Suprapubic skin (tissue), 4 donors: ENCODE measurements around the gene MCOLN2.

Experiments
- POLR2A ChIP-seq, 2 donors: fragments of 450-650 bp; IDR thresholded peaks; one replicate each; pipeline ENCODE4 v1.6.1; 2017; ENCODE audit warnings: antibody characterized with exemption in 2 of 2, mild to moderate bottlenecking in 2 of 2, moderate library complexity in 2 of 2
- POLR2AphosphoS5 ChIP-seq, 3 donors: sonication (generic); formaldehyde crosslinking; IDR thresholded peaks; one replicate each; pipeline ENCODE4 v1.6.1; 2017; ENCODE audit warnings: antibody characterized with exemption in 3 of 3
- TF ChIP-seq, protein P1 (sequence below), 2 donors: fragments of 200-600 bp in 1 of 2; fragments of 450-650 bp in 1 of 2; sonication (generic) in 1 of 2; IDR thresholded peaks; one replicate each; pipeline ENCODE4 v1.5.1; 2016 to 2019; ENCODE audit warnings: antibody characterized with exemption in 2 of 2, mild to moderate bottlenecking in 1 of 2, moderate library complexity in 1 of 2

DNA sequence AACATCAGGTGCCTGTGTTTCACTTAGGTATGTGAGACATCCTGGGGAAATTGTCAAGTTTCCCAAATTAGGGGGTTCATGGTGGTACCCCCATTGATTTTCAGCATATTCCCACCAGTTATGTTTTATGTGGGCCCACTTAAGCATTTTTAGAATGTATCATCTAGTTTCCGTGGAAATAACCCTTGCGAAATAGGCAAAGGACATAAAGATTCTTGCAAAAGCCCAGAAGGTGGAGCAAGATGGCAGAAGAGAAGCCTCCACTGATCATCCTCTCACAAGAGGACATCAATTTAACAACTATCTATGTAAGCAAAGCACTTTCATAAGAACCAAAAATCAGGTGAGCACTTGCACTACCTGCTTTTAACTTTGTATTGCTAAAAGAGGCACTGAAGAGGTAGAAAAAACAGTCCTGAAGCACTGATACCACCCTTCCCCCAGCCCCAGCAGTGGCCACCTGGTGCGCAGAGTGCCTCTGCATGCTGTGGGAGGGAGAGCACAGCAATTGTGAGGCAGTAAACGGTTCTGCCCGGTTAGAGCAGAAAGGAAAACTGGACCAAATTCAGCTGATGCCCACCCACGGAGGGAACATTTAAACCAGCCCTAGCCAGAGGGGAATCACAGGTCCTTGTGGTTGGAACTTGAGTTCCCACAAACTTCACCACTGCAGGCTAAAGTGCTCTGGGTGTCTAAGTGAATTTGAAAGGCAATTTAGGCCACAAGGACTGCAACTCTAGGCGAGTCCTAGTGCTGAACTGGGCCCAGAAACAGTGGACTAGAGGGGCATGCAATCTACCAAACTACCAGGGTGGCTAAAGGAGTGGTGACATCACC is 23.2 kb downstream of the MCOLN2 start:
- TF ChIP-seq, protein P1, sequence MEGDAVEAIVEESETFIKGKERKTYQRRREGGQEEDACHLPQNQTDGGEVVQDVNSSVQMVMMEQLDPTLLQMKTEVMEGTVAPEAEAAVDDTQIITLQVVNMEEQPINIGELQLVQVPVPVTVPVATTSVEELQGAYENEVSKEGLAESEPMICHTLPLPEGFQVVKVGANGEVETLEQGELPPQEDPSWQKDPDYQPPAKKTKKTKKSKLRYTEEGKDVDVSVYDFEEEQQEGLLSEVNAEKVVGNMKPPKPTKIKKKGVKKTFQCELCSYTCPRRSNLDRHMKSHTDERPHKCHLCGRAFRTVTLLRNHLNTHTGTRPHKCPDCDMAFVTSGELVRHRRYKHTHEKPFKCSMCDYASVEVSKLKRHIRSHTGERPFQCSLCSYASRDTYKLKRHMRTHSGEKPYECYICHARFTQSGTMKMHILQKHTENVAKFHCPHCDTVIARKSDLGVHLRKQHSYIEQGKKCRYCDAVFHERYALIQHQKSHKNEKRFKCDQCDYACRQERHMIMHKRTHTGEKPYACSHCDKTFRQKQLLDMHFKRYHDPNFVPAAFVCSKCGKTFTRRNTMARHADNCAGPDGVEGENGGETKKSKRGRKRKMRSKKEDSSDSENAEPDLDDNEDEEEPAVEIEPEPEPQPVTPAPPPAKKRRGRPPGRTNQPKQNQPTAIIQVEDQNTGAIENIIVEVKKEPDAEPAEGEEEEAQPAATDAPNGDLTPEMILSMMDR (IDR thresholded peaks at IDR 0.05), result no peak
- TF ChIP-seq POLR2A (IDR thresholded peaks at IDR 0.05) (no peak), POLR2AphosphoS5 (IDR thresholded peaks at IDR 0.05) (no peak)
